ENCODE measurements around the gene ZFAND3.

- TF ChIP-seq CTCF (IDR thresholded peaks at IDR 0.05), result no peak
- no peak for TF ChIP-seq ZFX (IDR thresholded peaks at IDR 0.05; ENCODE audit: borderline replicate concordance)
These were observed 355.4 kb downstream of the ZFAND3 start for GRCh38 chr6:38174806-38175495.
